Measurements from ENCODE around the gene PLCL1. TPM values are rescaled to one million over a fixed set of nuclear protein-coding genes. Genes with fewer than 3 reads are reported as not detected.

Gene PLCL1
- total and polyA plus RNA-seq, 10 of the 15 experiments (the other 5 are each of a cell fraction or from before 2014, with no cell fraction given) = 0.03 to 1.5 (median 0.22) TPM

GRCh38 chr2:197904446-197904845 lies 100.1 kb downstream of the PLCL1 start:
- H3K79me2 ChIP-seq (ENCODE audit: control insufficient read depth, insufficient read depth, low read length) = no peaks in the 10 kb centered on the region
- no peak overlapping the region for H3K4me2 ChIP-seq (ENCODE audit: control insufficient read depth, insufficient read depth)
- no peaks in the 10 kb centered on the region for H3K36me3 ChIP-seq (ENCODE audit: control insufficient read depth in 2 of 2, insufficient read depth in 2 of 2, low read length in 1 of 2)
- ATAC-seq = peak; percentile 64
- WGBS (ENCODE audit: insufficient coverage, insufficient replicate concordance, low lambda C conversion rate, missing lambda C conversion rate) = 3% methylated on average over 2 of the region's 2 CpGs
- H3K4me3 ChIP-seq = no peak overlapping the region
- no peak overlapping the region for H2AFZ ChIP-seq (ENCODE audit: control insufficient read depth, low read depth, low read length)
- BruUV-seq (replicated peaks) = no TSS peak
- no peaks in the 10 kb centered on the region for H4K20me1 ChIP-seq (ENCODE audit: control insufficient read depth, insufficient read depth)
- TF ChIP-seq NFIC (IDR thresholded peaks at IDR 0.05; ENCODE audit: low read depth, low read length) (peak; percentile 43; the same call in 1 of the 2 replicates), CREB1 (IDR thresholded peaks at IDR 0.05; ENCODE audit: low read depth) (0 out of 2 replicates have a peak, but pooled peaks have one; percentile 36), BCL11A (IDR thresholded peaks at IDR 0.05; ENCODE audit: low read depth, low read length) (0 out of 2 replicates have a peak, but pooled peaks have one; percentile 24), EGR1 (IDR thresholded peaks at IDR 0.05; ENCODE audit: borderline replicate concordance in 1 of 2, low read depth in 2 of 2, low read length in 2 of 2) (0 out of 3 replicates have a peak, but pooled peaks of 1 of the 2 experiments have one; percentile 10), TAF1 (IDR thresholded peaks at IDR 0.05; ENCODE audit: borderline replicate concordance, low read depth, low read length) (no peak), IKZF2 (IDR thresholded peaks at IDR 0.05) (no peak), RUNX3 (IDR thresholded peaks at IDR 0.05; ENCODE audit: low read length) (peak; percentile 89)
- H3K27ac ChIP-seq (ENCODE audit: control insufficient read depth, insufficient read depth) = no peak overlapping the region
- DNase-seq (ENCODE audit: low read depth, low spot score) = peak; percentile 31
- RAD21 ChIA-PET (ENCODE audit: unreplicated experiment) = no interaction called here
- H3K9ac ChIP-seq (ENCODE audit: control insufficient read depth, insufficient read depth, low read length) = no peak overlapping the region
- H3K27me3 ChIP-seq (replicated peaks in 1 of 2; ENCODE audit: control insufficient read depth in 2 of 2, insufficient read depth in 2 of 2, low read length in 1 of 2) = no peaks in the 10 kb centered on the region
- POLR2A ChIA-PET = no interaction called here
- SMC1A ChIA-PET (ENCODE audit: uncharacterized antibody, unreplicated experiment) = no interaction called here
- in situ Hi-C loops (cut with MboI) = no loop called here
- no peak for FAIRE-seq
- no peaks in the 10 kb centered on the region; the same call in 2 of the 3 replicates for H3K9me3 ChIP-seq (replicated peaks; ENCODE audit: control insufficient read depth, insufficient read depth, low read length)
- CTCF ChIA-PET = no interaction called here
- intact Hi-C loops (cut with micrococcal nuclease; ENCODE audit: unreplicated experiment) = no loop called here
- H3K4me1 ChIP-seq (ENCODE audit: control insufficient read depth, insufficient read depth, low read length) = no peaks in the 10 kb centered on the region

- 63% methylated on average over 3 of the region's 3 CpGs for WGBS (ENCODE audit: insufficient coverage, insufficient replicate concordance, low lambda C conversion rate, missing lambda C conversion rate)
- Histone ChIP-seq H3K36me3 (ENCODE audit: control insufficient read depth in 2 of 2, insufficient read depth in 2 of 2, low read length in 1 of 2) (no peaks in the 10 kb centered on the region), H4K20me1 (ENCODE audit: control insufficient read depth, insufficient read depth) (no peaks in the 10 kb centered on the region), H3K4me3 (no peak overlapping the region), H3K4me1 (ENCODE audit: control insufficient read depth, insufficient read depth, low read length) (no peaks in the 10 kb centered on the region), H3K27me3 (replicated peaks in 1 of 2; ENCODE audit: control insufficient read depth in 2 of 2, insufficient read depth in 2 of 2, low read length in 1 of 2) (no peaks in the 10 kb centered on the region), H3K4me2 (ENCODE audit: control insufficient read depth, insufficient read depth) (no peak overlapping the region), H2AFZ (ENCODE audit: control insufficient read depth, low read depth, low read length) (no peak overlapping the region), H3K9me3 (replicated peaks; ENCODE audit: control insufficient read depth, insufficient read depth, low read length) (no peaks in the 10 kb centered on the region), H3K79me2 (ENCODE audit: control insufficient read depth, insufficient read depth, low read length) (no peaks in the 10 kb centered on the region), H3K27ac (ENCODE audit: control insufficient read depth, insufficient read depth) (no peak overlapping the region), H3K9ac (ENCODE audit: control insufficient read depth, insufficient read depth, low read length) (no peak overlapping the region)
- intact Hi-C loops (cut with micrococcal nuclease; ENCODE audit: unreplicated experiment) (no loop called here), in situ Hi-C loops (cut with MboI) (no loop called here)
- ChIA-PET SMC1A (ENCODE audit: uncharacterized antibody, unreplicated experiment) (interaction anchor here (0.9 to 2.2 kb wide), 10 partner anchors 10 to 227 kb away, joined by 3 to 9 read pairs (median 4); no protein-coding TSS in a partner anchor), CTCF (interaction anchor here (0.7 to 1.4 kb wide), 5 partner anchors 8 to 192 kb away, joined by 3 read pairs; no protein-coding TSS in a partner anchor), RAD21 (ENCODE audit: unreplicated experiment) (interaction anchor here (0.5 to 1.1 kb wide), 2 partner anchors 18 to 19 kb away, joined by 3 to 5 read pairs; no protein-coding TSS in a partner anchor), POLR2A (interaction anchor here (0.7 kb wide), 1 partner anchor 18 kb away, joined by 3 read pairs; no protein-coding TSS in a partner anchor)
- no peak for FAIRE-seq
- ATAC-seq = no peak
- BruUV-seq (replicated peaks) = no TSS peak
- no peak for DNase-seq (ENCODE audit: low read depth, low spot score)
- TF ChIP-seq ATF3 (IDR thresholded peaks at IDR 0.05; ENCODE audit: borderline replicate concordance, extremely low read depth, low read depth, low read length) = no peak
- TF ChIP-seq MEF2A (IDR thresholded peaks at IDR 0.05; ENCODE audit: insufficient read depth, low read depth, low read length) = no peak
- no peak for TF ChIP-seq REST (IDR thresholded peaks at IDR 0.05; ENCODE audit: low read depth, low read length)
- no peak for TF ChIP-seq ZNF384 (IDR thresholded peaks at IDR 0.05; ENCODE audit: borderline replicate concordance, low read depth, low read length)
- TF ChIP-seq ZNF274 (IDR thresholded peaks at IDR 0.05; ENCODE audit: insufficient read depth, insufficient read length) = no peak
- no peak for TF ChIP-seq TARDBP (IDR thresholded peaks at IDR 0.05; ENCODE audit: borderline replicate concordance)
- no peak for TF ChIP-seq ESRRA (IDR thresholded peaks at IDR 0.05; ENCODE audit: low read length)
- TF ChIP-seq PAX8 (IDR thresholded peaks at IDR 0.05) = no peak
- no peak for TF ChIP-seq TBL1XR1 (IDR thresholded peaks at IDR 0.05; ENCODE audit: low read depth, low read length)
Measured at GRCh38 chr2:197908156-197908555, 103.8 kb downstream of the PLCL1 start.
